Activated CD4-positive, CD25-positive, alpha-beta regulatory T cell treated with anti-CD3 and anti-CD28 coated beads, Interleukin-2, amount 50 U/mL, for 16 hours (primary cell): ENCODE results near the gene MRE11.

Experiments
- DNase-seq: peaks from one replicate; pipeline ENCODE4 v3.0.0-alpha.2; 2020; ENCODE audit warnings: low read depth, low spot score

Gene MRE11

DNA sequence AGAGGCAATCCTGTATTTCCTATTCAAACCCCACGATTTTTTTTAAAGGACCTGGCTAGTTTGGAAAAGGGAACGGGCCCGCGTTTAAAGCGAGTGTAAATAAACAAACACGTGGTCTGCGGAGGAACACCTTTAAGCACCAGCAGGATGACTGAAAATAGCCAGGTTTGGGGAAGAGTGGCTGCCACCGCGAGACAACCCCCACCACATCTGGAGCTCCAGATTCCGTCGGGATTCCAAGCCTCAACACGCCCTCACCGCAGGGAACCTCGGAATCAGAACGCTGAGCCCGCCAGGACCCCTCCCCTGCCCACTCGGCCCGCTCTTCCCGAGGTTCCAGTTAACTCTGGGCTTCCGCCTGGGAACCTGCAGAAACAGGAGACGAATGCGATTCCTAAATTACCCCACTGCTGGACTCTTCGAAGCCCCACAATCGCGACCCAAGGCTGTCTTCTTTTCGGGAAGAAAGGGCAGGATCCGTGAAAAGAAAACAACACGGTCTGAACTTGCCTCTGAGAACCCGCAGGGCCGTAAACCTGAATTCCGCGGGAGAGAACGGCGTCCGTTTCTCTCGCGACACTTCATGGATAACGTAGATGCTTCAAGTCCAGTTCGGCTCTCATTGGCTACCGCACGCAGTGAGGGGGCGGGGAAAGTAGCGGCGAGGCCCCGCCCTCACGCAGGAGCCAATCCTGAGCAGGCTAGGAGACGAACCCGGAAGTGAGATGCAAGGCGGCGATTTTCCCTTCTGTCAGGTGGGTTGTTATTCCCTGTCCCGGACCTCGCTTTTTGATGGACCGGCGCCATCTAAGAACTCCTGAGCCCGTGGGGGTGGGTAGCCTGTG lies at the start of gene MRE11, which contains the start of gene ANKRD49:
MRE11 (minus strand) TSS at position 564 of the 845 bp plus-strand sequence. CDS start 1,043 bp downstream, outside the sequence.
ANKRD49 (plus strand) TSS at position 704 of the 845 bp plus-strand sequence. CDS start 2,710 bp downstream, outside the sequence.
- peak; percentile 96 for DNase-seq

DNA sequence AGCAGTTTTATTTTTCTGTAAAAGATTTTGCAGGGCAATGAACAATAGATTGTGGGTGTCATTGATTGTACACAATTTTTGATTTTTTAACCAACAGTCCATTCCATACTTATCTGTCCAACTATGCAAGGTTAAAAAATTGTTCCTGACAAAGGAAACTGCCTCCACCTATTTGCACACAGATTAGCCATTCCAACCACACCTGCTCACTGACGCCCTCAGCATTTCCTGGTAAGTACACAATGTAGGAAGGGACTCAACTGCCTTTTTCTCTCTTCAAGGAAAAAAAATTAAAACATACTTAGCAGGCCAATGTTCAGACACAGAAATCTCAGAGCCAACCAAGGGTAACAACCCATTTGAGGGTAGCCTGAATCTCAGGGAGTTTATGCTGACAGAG lies 45.8 kb upstream of the MRE11 start:
- DNase-seq, result no peak

DNA sequence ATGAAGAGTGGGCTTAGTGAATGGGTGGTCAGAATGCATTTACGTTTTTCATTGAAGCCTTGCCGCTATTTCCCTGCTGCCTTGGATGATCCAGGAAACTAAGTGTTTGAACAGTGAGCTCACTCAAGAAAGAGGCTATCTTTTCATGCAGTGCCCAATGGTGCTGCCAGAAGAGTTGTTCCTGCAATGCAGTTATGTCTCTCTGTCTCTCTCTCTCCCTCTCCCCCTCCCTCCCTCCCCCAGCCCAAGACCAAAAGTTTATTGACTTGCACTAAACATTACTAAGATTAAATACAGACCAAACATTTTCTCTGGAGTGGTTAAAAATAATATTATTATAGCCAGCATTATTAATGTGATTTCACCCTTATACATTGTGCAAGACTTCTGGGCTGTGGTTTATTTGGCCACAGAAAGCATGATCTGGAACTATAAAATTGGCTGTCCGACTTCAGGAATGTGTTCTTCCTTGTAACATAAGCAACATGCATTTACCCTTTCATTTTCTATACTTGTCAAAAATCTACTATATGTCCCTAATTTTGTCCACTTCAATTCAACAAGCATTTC lies 43.5 kb upstream of the MRE11 start:
- no peak for DNase-seq

DNA sequence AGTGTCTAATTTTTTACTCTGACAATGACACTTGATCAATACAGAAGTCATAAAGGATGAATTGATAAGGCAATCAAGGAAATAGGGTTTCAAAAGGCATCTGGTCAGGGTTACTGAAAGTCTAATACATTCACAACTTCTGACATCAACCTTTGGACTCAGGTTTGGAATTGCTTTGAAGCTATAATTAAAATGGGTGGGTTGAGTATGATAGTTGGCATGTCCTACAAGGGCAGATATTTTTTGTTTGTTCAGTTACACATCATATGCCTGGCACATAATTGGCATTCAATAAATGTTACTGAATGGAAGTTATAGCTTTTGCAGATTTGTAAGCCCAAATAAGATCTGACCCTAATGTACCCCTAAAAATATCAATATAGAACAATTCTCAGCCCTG lies 42.7 kb upstream of the MRE11 start:
- no peak for DNase-seq

DNA sequence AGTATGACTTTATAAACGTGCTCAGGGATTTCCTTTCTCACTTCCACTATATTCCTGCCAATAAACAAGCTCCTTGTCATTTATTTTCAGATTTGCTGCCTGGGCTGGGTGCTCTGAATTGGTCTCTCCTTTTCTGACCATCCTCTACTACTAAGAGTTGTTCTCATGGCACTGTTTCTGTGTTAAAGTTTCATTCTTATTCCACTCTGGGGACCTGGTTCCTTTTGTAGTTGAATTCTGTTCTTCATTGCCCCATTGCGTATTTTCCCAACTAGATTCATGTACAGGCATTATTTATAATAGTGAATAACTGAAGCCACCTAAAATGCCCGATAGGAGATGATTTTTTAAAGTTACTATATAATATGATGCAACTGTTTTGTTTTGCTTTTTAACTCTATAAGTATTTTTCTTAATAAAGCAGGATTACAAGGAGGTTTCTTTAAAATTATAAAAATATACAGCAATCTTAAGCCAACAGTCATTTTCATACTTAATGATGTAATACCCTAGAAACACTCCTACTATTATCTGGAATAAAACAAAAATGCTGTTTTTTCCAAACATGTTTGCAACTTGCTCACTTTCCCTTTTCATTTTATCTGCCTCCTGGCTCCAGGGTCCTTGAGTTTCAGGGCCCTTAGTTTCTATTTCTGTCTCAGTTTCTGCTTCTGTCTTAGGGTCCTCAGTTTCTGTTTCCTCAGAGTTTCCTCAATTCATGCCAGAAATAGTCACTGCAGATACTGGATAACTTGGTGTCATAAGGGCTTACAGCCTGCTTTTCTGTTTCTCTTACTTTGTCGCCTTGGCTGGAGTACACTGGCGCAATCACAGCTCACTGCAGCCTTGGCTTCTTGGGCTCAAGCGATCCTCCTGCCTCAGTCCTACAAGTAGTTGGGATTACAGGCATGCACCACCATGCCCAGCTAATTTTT lies 40.3 kb upstream of the MRE11 start:
- no peak for DNase-seq

DNA sequence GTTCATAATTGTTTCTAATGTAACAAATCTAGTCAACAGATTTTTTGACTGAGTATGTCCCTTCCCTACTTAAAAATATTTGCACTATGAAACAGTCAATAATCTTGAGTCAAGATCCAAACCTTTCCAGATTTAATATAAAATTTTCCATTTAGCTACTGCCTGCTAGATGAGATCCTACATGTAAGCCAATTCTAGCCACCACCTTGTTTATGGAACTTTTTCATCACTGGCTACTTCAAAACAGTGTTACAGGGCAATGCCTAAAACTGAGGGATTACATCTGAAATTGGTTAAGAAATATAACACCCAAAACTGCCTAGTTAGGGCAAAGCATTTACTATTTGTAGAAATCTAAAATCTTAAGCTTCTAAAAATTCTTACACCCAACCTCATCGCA lies 39.6 kb upstream of the MRE11 start:
- no peak for DNase-seq

DNA sequence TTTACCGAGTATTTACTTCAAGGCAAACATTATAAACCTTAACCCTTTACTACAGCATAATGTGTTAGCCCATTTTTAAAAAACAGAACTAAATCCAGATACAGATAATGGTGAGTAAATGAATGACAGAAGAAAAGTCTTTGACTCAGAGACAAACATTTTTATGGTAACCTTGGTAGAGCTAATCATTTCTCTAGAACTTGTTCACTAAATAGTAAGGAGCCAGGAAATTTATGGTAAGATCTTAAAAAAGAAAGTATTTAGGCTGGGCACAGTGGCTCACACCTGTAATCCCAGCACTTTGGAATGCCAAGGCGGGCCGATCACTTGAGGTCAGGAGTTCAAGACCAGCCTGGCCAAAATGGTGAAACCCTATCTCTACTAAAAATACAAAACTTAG lies 38.6 kb upstream of the MRE11 start:
- no peak for DNase-seq

DNA sequence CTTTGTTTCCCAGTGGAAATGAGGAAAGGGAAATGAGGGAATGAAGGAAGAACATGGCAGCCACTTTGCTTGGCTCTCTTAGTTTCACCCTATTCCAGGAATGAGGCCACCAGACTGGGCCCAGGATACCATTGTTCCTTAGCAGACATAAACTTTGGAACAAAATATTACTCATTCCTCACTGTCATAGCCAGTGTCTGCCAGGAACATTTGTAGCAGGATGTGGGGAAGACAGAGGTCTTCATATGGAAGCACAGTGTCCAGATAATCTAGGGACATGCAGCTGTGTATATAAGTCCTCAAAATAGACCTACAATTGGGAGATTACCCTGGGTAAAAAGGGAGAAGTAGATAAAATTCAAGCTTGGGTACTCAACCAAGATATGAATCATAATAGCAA lies 34.9 kb upstream of the MRE11 start:
- no peak for DNase-seq

DNA sequence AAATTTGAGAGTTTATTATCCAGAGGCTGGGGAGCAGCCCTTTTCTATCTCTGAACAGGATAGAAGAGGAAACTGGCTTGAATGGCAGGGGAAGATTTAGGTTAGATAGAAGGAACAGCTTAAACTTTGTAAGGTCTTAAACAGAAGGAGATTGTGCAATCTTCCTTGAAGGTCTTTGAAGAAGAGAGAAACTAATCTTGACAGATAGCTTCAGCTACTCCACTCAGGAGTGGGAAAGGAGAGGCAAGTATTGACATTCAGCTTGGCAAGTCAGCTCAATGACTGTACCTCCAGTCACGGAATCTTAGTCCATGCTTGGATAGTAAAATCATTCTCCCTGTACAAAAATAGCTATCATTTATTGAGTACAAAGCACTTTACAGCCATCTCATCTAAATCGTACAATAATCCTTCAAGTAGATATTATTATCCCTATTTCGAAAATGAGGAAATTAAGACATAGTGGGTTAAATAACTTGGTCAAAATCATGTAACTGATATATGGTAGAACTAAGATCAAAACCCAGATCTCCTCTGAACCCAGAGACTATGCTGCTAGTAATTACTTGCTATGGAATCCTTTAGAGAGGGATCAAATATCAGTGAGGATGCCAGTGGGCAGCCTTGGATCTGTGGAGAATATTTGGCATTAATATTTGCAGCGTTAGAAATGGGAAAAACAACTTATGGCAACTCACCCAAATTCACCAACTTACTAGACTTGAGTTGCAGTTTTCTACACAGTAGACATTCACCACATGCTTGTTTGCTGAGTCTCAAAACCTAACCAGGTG lies 33.2 kb upstream of the MRE11 start:
- DNase-seq, result no peak

DNA sequence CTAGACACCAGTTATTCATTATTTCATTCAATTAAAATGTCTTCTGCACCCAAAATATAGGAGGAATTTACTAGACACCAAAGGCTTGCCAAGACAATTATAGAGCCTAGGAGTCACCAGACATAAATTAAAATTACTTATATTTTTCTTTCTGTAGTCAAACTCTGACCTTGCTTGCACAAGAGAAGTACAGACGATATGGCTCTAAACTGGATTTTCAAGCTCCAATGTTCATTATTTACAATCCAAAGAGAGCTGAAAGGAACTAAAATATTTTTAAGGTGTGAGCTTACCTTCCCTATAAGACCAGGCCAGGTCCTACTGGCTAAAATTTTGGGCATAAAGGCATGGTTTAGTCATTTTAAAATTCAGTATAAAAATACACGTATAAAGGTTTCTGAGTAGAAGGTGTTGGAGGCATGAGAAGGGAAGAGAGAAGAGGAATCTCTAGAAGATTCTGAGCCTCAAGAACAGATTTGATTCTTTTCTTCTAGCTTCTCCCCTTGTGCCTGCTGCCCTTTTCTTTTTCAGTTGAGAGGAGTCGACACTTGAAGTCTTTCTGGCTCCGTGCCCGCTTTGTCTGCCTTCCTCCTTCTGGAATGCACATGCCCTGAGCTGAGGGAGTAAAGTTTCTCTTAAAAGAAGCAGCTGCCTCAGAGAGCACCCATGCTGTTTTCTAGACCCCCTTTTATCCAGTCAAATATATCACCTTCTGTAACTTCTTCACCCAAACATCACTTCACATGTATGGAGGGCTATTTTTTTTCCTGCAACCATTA lies 32.1 kb upstream of the MRE11 start:
- DNase-seq, result no peak

DNA sequence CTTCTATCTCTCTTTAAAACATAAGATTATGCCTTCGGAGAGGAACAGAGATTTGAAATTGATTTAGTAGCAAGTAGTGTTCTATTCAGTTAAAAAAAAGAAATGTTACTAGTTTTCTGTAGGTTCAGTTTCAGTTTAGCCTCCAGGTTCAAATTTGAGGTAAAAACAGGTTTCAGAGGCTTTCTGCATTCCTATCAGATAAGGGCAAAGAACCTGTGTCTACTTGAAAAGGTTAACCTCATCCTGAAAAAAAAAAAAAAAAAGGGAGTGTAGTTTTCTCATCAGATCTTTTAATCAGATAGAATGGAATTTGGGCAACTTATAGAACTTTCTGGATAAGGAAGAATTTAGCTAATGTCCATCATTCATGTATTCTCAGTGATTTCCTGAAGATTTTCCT lies 30.7 kb upstream of the MRE11 start:
- no peak for DNase-seq

DNA sequence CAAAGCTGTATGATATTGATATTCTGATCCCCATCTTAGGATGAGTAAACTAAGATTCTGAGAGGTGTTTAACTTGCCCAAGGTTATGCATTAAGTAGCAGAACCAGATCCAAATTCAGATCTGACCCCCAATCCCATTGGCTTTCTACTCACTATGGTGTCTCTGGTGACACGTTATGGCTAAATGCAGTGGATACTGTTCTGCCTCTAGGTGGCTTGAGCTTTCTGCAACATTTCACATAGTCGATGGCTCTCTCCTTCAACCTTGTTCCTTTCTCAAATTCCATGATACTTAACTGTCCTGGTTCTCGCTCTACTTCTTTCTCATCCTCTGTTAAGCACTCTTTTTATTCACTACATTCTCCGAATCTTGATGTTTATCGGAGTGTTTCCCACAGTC lies 28.0 kb upstream of the MRE11 start:
- DNase-seq, result no peak

DNA sequence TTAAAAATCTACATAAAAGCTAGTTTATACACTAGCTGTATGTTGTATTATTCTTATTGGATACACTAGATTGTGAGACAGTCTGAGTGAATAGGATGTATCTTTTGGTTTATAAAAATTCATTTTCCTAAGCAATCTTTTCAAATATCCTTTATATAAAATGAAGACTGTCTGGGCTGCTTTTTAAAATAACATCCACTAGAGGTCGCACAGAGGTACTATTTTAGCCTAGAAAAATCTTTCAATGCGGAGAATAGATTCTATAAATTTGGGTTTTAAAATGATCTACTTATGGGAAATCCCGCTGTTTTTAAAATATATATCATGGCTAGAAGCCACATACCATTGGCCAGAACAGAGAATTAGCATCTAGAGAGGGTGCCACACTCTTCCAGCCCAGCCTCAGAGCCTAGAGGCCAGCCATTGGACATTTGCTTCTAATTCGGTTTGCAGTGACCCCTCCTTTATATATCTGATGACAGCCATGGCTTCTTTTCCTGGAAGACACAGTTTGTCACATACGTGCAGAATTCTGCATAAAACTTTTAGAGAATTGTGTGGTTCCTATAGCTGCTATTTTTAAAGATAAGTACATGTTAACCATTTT lies 25.9 kb upstream of the MRE11 start:
- DNase-seq, result no peak

DNA sequence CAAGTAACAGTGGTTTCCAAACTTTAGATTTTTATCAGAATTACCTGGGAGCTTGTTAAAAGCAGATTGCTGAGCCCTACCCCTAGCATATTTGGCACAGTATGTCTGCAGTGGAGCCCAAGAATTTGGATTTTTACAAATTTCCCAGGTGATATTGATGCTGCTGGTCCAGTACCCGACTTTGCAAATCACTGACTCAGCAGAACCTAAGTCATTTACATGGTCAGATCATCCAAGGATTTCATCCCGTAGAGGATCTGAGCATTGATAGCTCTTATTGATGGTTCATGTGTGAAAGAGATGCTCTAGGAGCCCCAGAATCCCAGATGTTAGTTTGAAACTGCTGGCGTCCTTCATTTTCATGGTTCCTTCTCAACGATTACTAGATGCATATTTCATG lies 24.7 kb upstream of the MRE11 start:
- DNase-seq, result no peak

DNA sequence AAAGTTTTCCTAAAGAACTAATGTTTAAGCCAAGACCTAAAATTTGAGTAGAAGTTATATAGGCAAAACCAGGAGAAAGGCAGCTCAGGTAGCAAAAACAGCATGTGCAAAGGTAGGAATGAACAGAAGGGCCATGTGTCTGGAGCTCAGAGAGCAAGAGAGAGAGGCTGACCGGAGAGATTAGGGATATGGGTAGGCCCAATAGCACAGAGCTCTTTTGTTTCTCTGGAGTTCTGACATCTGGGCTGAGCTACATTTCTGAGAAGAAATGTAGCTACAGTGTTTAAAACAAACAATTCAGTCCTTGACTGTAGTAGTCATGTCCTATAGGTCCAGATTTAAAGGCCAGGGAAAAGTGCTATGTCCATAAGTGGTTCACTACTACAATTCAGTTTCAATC lies 23.1 kb upstream of the MRE11 start:
- DNase-seq, result no peak

DNA sequence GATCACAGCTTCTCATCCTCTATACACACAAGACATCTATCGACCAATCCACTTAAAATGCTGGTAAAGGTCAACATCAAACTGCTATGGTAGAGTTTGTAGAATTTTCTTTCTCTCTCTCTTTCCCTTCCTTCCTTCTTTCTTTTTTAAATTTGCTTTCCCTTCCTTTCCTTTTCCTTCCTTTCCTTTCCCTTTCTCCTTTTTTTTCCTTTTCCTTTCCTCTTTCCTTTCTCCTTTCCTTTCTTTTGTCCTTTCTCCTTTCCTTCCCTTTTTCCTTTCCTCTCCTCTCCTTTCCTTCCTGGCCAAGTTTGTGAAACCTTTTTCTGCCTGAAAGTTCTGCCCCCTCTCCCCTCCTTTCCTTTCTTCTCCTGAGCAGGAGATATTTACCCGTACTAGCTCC lies 21.8 kb upstream of the MRE11 start:
- no peak for DNase-seq

DNA sequence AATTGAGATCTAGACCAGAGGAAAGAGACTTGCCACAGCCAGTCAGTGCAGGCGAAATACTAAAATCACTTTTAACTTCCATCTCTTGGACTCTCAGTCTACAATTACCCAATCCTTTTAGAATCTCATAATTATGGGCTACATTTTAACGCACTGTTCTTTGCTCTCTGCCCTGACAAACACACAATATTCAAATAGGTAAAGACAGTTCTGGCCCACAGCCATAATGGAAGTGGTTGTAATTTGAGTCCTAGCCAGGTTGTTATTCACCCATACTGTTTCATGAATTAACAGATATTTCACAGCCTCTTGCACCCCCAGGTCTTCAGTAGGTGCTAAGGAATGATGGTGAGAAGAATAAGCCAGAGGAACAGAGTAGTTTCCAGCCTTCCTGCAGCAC lies 19.4 kb upstream of the MRE11 start:
- no peak for DNase-seq

DNA sequence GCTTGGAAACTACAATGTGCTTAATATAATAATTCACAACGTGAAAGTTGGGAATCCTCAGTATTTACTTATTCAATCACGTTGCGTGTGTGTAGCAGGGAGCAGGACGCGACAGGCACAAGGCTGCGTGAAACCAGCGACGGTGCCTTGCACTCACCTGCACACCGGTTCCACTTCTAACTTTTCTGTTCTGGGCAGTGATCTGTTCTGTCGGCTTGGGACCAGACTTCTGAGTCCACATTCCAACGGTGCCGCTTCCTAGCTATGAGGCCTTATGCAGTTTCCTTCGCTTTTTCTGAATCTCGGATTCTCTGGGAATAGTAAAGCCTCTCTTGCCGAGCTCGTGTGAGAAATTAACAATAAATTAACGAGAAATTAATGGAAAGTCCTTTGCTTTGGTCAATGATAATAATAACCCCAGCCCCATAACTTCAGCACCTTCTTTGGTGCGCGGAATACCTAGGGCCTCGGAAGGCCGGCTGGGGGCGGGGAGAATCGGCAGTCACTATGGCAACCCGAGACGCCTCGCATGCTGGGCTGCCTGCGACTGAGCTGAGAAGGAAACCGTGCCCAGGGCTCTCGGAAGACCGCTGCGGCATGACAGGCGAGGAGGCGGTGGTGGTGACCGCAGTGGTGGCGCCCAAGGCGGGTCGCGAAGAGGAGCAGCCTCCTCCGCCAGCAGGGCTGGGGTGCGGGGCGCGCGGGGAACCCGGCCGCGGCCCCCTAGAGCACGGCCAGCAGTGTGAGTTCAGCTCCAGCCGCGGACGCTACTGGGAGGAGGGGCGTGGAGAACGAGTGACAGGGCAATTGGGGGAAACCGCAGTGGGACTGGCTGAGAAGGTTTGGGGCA lies 18.5 kb upstream of the MRE11 start, which contains the start of gene C11orf97:
C11orf97 (plus strand) TSS at position 530 of the 850 bp plus-strand sequence; CDS start at position 598, 68 bp downstream.
- no peak for DNase-seq

DNA sequence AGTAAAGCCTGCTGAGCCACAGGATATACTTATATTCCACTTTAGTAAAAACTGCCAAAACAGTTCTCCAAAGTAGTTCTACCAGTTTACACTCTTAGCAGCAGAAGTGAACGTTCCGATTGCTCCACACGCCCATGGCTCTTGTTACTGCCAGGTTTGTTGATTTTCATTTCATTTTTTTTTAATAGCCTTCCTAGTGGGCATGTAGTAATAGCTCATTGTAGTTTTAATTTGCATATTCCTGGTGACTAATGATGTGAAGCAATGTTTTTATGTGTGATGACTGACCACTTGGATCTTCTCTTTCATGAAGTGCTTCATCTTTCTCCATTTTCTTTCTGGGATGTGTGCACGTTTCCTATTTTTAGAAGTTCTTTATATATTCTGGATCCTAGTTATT lies 13.8 kb upstream of the MRE11 start:
- no peak for DNase-seq
